Eye (tissue), 1 donor: ENCODE measurements around the gene SYNE1.

Experiments
- DNase-seq: peaks from one replicate; pipeline ENCODE4 v3.0.0-alpha.2; 2015

SYNE1 gene

GRCh38 chr6:152308306-152308705, 328.9 kb downstream of the SYNE1 start:
- no peak for DNase-seq

- DNase-seq: no peak
Observed at GRCh38 chr6:152305672-152306071, 331.5 kb downstream of the SYNE1 start.

- DNase-seq: peak; percentile 96
Observed at GRCh38 chr6:152301765-152302568, 335.2 kb downstream of the SYNE1 start.

GRCh38 chr6:152301021-152301764, 336.0 kb downstream of the SYNE1 start:
- DNase-seq: peak; percentile 17

- DNase-seq: no peak
Observed at GRCh38 chr6:152300517-152300916, 336.6 kb downstream of the SYNE1 start.

GRCh38 chr6:152298848-152299735, 338.1 kb downstream of the SYNE1 start:
- no peak for DNase-seq

- no peak for DNase-seq
Observed at GRCh38 chr6:152298055-152298647, 339.0 kb downstream of the SYNE1 start.

GRCh38 chr6:152296648-152297376, 340.4 kb downstream of the SYNE1 start:
- DNase-seq: no peak

- DNase-seq: no peak
Observed at GRCh38 chr6:152295920-152296319, 341.2 kb downstream of the SYNE1 start.

- no peak for DNase-seq
Observed at GRCh38 chr6:152295346-152295745, 341.8 kb downstream of the SYNE1 start.

- no peak for DNase-seq
Observed at GRCh38 chr6:152293404-152293803, 343.8 kb downstream of the SYNE1 start.

GRCh38 chr6:152292555-152292954, 344.6 kb downstream of the SYNE1 start:
- DNase-seq: no peak

- DNase-seq: no peak
Observed at GRCh38 chr6:152290693-152291092, 346.5 kb downstream of the SYNE1 start.

- DNase-seq: no peak
Observed at GRCh38 chr6:152277826-152278329, 359.3 kb downstream of the SYNE1 start.

- DNase-seq: no peak
Observed at GRCh38 chr6:152273638-152274037, 363.5 kb downstream of the SYNE1 start.

GRCh38 chr6:152273002-152273401, 364.2 kb downstream of the SYNE1 start:
- no peak for DNase-seq

GRCh38 chr6:152272486-152272885, 364.7 kb downstream of the SYNE1 start:
- no peak for DNase-seq

GRCh38 chr6:152271776-152272464, 365.2 kb downstream of the SYNE1 start:
- peak; percentile 39 for DNase-seq

- DNase-seq: peak; percentile 21
Observed at GRCh38 chr6:152270301-152270925, 366.7 kb downstream of the SYNE1 start.

- no peak for DNase-seq
Observed at GRCh38 chr6:152268846-152269442, 368.2 kb downstream of the SYNE1 start.
